NB4 (cell line): ENCODE results near the gene SEMA3A.

ENCODE experiments used
- DNase-seq: peaks from one replicate; pipeline ENCODE4 v3.0.0; 2010; ENCODE audit warnings: low read depth
- H3K4me3 ChIP-seq: one replicate; pipeline ENCODE4 v1.5.1; 2011; ENCODE audit warnings: mild to moderate bottlenecking, low read depth, low read length, moderate library complexity
- CTCF ChIP-seq: IDR thresholded peaks from one replicate; pipeline ENCODE4 v1.5.1; 2012; ENCODE audit warnings: low read depth, low read length
- MAX ChIP-seq: IDR thresholded peaks from 2 replicates; pipeline ENCODE4 v1.6.1; 2011; ENCODE audit warnings: low read depth, low read length
- MYC ChIP-seq: IDR thresholded peaks from 2 replicates; pipeline ENCODE4 v1.6.1; 2011; ENCODE audit warnings: low read depth, low read length
- POLR2A ChIP-seq: IDR thresholded peaks from 2 replicates; pipeline ENCODE4 v1.6.1; 2011; ENCODE audit warnings: mild to moderate bottlenecking; ENCODE audit not compliant: insufficient read length; ENCODE audit errors: extremely low read depth

SEMA3A gene

GRCh38 chr7:84142726-84143125 lies 51.9 kb downstream of the SEMA3A start:
- no peak for TF ChIP-seq MAX
- no peak for TF ChIP-seq POLR2A
- no peak for TF ChIP-seq MYC
- H3K4me3 ChIP-seq, result no peak overlapping the region
- no peak for DNase-seq

- no peak for DNase-seq
- no peak for TF ChIP-seq POLR2A
- TF ChIP-seq MAX, result no peak
- TF ChIP-seq CTCF, result no peak
- TF ChIP-seq MYC, result no peak
- H3K4me3 ChIP-seq, result no peak overlapping the region
Measured at GRCh38 chr7:84139986-84140729, 54.4 kb downstream of the SEMA3A start.

- no peak overlapping the region for H3K4me3 ChIP-seq
- TF ChIP-seq MYC (no peak), POLR2A (no peak), CTCF (no peak), MAX (no peak)
- DNase-seq, result no peak
Measured at GRCh38 chr7:84138411-84138810, 56.2 kb downstream of the SEMA3A start.

GRCh38 chr7:84137812-84138211 lies 56.8 kb downstream of the SEMA3A start:
- no peak for DNase-seq
- no peak for TF ChIP-seq POLR2A
- TF ChIP-seq MYC, result no peak
- no peak for TF ChIP-seq CTCF
- no peak for TF ChIP-seq MAX
- no peak overlapping the region for H3K4me3 ChIP-seq

GRCh38 chr7:84136809-84137208 lies 57.8 kb downstream of the SEMA3A start:
- no peak for TF ChIP-seq CTCF
- no peak for TF ChIP-seq MYC
- no peak for TF ChIP-seq POLR2A
- no peak for TF ChIP-seq MAX
- no peak for DNase-seq
- H3K4me3 ChIP-seq, result no peak overlapping the region

GRCh38 chr7:84136336-84136735 lies 58.3 kb downstream of the SEMA3A start:
- no peak for DNase-seq
- no peak overlapping the region for H3K4me3 ChIP-seq
- no peak for TF ChIP-seq MYC
